ENCODE results near the gene KRT72.
"Not testable (repeated sequence)": the region's sequence is repeated elsewhere in the genome, so short reads cannot be mapped to it uniquely, and the experiment has no call there.

The KRT72 gene

DNA sequence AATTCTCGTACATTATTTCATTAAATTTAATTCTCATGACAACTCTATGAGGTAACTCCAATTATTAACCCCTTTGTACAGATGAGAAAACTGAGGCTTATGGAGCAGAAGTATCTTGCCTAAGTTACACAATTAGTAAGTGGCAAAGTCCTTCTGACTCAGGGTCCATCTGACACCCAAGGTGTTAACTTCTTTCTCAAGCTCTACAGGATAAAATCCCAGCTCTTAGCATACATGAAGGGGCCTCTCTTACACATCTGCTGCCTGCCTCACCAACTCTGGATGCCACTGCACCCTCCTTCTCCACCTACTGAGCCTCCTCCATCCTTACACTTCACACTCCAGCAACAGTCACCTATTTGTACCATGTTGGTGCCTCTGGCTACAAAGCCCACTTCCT is 4.3 kb upstream of the KRT72 start:
- no peak for DNase-seq

DNA sequence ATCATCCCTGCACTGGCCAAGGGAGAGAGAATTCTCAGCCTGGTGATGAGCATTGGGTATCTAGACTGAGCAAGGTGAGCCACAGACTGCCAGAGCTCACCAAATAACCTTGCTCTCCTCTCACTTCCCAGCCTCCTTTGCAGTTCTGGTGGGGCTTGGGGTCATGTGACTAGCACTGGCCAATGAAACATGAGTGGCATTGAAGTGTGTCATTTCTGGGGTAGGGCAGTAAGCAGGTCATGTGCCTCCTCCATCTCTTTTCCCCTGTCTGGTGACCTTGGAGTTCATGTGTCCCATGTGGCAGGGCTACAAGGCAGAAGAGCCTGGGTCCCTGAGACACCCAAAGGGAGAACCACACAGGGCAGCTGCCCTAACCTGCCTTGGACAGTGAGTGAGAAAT is 3.6 kb upstream of the KRT72 start:
- DNase-seq: no peak

DNA sequence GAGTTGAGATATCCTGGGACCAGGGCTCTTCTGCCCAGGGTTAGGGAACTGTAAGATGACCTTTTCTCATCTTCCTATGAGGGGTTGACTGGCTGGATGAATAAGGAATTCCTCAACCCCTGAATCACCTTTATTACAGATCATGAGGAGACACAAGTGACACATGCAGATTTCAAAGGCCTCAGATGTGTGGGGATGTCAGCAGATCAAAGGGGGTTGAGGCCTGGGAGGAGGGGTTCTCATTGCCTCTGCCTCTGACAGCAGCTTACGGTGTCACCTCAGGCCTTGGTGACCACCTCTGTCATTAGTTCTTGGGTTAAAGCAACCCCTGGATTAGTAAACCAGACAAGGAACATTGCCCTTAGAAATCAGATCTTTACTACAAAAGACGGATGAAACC is 2.1 kb upstream of the KRT72 start:
- no peak for DNase-seq

DNA sequence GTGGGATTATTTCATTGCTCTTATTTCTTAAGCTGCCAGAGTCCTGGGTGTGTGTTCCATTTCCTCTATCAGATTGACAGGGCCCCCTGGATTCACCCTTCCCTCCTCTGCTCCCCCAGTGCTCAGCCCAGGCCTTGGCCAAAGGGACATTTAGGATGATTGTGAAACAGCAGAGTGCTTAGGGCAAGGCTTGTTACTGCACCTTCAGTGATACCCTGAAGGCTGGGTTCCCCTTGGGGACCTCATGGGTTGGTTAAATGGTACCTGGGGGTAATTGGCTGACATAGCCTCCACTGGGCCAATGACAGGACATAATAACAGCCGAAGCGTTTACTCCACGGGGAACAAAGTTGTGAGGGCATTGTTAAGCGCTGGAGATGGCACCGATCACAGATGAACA is 1.3 kb upstream of the KRT72 start:
- no peak for DNase-seq

DNA sequence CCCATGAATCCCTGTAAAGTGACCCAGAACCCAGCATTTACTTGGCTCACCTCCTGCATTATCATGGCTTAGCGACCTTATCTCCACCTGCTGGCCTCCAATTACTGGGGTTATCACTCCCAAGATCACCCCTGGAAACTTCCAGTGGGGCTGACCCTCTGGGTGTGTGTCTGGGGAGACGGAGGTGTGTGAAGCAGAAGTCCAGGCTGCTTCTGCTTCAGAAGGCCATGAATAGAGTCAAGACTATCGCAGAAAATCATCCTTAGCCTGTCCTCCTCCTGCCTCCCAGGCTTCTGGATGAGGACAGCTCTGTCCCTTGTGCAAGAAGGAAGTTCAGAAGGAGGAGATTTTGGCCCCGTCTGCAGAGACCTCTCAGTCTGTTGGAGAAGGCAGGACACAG is 408 bp upstream of the KRT72 start:
- DNase-seq: no peak

DNA sequence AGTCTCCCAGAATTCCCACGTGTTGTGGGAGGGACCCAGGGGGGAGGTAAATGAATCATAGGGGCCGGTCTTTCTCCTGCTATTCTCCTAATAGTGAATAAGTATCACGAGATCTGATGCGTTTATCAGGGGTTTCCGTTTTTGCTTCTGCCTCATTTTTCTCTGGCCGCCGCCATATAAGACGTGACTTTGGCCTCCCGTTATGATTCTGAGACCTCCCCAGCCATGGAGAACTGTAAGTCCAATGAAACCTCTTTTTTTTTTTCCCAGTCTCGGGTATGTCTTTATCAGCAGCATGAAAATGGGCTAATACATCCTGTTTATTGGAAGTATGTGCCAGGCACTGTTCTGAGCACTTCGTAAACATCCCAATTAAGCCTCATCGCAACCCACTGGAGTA is 788 bp downstream of the KRT72 start:
- no peak for DNase-seq

DNA sequence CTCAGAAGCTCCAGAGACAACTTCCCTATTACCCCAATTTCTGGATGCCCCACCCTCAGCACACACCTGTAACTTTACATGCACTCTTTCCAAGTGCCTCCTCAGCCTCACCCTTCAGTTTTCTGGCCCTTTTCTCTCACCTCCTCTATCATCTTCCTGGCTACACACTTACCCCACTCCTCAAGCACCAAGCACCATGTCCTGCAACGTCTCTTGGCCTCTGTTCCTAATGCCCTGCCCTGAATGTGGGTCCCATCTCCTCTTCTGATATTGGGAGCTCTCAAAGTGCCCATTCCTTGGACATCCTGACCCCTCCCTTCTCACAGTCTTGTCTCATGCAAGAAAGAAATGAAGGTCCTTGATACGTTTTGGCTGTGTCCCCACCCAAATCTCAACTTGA is 1.2 kb downstream of the KRT72 start:
- no peak for DNase-seq

DNA sequence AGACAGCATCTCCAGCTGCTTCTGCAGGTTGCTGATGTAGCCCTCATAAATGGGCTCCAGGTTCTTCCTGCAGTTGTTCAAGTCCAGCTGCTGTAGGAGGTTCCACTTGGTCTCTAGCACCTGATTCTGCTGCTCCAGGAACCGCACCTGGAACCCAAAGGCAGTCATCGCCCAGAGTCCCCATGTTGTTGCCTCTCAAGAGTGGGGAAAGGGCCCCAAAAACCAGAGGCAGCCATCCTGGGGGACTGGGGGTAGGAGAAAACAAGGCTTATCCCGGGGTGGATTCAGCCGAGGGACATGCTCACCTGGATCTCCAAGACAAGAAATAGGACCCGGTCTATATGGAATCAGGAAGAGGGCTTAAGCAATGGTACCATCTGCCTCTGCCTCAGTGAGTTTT is 2.3 kb downstream of the KRT72 start:
- no peak for DNase-seq

DNA sequence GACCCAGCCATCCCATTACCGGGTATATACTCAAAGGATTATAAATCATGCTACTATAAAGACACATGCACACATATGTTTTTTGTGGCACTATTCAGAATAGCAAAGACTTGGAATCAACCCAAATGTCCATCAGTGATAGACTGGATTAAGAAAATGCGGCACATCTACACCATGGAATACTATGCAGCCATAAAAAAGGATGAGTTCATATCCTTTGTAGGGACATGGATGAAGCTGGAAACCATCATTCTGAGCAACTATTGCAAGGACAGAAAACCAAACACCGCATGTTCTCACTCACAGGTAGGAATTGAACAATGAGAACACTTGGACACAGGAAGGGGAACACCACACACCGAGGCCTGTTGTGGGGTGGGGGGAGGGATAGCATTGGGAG is 7.0 kb downstream of the KRT72 start:
- DNase-seq: not testable (repeated sequence)

DNA sequence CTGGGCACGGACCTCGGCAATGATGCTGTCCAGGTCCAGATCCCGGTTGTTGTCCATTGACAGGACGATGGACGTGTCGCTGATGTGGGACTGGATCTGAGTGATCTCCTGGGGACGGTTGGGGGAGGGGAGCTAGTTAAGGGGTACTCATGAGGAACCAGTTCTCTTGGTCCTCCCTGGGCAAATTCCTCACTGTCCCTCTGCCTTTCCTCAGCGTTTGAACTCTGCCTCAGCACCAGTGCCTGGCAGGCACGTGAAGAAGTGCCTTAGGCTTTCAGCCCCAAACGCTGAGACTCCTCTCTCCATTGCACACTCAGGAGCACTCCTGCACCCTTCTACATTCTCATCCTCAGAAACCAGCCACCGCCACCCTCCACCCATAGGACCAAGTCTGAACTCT is 9.7 kb downstream of the KRT72 start:
- DNase-seq: no peak

DNA sequence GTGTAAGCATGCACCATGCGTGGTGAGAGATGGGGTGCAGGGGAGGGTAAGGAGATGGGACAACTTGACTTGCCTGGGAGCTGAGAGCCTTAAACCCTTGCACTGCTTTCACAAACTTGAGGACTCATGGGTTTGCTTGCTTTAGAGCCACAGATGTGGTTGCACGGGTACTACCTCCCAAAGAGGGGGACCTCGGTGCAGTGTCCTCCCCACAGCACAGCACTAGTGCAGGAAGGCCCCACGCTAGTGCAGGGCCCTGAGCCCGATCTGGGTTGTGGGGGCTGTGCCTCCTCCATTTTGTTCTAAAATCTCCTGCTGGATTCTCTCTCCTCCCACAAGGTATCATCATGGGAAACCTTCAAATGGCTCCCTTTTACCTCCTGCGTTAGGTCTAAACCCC is 11.2 kb downstream of the KRT72 start:
- no peak for DNase-seq

DNA sequence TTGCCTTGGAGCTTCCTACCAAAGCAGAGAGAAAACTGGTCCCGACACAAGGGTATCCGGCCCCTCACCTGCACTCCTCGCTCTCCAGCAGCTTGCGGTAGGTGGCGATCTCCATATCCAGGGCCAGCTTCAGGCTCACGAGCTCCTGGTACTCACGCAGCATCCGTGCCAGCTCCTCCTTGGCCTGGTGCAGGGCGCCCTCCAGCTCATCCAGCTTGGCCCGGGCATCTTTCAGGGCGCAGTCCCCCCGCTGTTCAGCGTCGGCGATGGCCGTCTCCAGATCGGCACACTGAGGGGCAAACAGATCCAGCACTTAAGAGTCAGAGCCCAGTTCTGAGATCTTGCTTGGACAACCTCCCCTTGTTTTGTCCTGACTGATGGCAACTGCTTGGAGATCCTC is 13.7 kb downstream of the KRT72 start:
- DNase-seq: no peak

DNA sequence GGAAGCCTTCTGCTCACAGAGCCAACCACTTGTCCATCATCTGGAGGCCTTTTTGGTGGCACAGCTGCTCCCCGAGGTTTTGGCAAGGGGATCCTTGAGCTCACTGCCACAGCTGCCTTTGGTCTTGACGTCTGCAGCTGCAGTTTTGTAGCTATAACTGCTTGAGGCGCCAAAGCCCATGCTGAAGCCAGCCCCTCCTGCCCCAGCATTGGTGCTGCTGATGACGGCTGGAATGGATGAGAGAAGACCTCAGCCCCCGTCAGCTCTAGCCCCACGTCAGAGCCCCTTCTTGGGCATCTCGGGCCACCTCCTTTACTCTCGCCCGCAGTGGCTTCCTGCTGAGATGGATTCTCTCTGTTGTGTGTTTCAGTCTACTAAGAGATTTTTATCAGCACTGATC is 15.3 kb downstream of the KRT72 start:
- no peak for DNase-seq

DNA sequence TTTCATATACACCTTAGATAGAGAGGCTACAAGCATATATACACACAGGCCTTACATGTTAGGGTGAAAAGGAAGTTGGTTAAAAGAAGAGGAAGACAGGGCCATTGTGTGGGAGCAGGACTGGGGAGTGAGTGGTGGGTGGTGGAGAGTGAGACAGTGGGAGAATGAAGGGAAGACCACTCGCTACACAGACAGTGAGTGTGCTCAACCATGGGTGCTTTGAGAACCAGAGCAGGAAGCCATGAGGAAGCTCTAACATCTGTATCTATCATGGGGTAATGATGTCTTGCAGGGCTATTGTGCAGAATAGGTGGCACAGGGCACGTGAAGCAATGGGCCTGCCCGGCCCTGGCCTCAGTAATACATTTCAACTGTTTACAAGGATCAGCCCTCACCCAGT is 16.2 kb downstream of the KRT72 start:
- DNase-seq: no peak

DNA sequence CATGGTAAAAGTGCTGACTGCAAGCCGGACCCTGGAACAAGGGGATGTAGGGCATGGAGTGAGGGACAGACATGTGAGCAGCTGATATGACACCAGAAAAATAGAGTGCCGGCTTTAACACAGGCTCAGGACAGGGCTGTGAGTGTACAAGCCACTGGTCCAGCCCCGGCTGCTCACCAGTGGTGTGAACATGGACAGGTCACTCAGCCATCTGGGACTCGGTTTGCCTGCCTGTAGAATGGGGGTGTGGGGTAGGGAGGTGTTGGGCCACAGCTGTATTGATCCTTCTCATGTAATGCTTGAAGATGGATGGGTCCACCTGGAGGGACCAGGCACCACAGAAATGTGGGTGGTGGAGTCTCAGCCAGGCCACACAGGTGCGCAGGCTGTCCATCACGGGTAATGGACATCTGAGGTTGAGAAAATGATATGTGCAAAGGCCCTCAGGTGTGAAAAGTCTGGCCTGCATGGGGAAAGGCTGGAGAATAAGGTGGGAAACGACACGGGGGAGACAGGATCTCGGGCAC is 17.0 kb downstream of the KRT72 start:
- DNase-seq: no peak

DNA sequence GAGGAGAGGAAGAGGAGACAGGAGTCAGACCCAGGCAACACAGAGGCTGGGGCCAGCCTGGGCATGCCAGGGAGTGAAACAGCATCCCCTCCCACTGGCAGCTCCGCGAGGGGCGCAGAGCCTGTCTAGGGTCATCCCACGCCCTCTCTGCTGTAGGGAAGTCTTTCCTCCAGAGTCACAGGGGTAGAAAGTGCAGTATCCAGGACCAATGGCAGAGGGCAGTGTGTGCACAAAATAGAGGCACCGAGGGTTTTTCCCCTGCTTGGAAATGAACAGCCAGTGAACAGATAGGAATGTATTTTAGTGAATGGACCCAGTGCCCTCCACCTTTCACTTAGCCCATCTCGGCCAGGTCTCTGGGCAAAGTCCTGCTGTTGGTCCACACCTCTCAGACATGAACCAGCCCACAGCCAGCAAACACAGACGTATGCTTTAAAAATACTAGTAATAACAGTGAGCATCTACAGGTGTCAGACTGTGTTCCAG is 18.2 kb downstream of the KRT72 start:
- peak; percentile 85 for DNase-seq

DNA sequence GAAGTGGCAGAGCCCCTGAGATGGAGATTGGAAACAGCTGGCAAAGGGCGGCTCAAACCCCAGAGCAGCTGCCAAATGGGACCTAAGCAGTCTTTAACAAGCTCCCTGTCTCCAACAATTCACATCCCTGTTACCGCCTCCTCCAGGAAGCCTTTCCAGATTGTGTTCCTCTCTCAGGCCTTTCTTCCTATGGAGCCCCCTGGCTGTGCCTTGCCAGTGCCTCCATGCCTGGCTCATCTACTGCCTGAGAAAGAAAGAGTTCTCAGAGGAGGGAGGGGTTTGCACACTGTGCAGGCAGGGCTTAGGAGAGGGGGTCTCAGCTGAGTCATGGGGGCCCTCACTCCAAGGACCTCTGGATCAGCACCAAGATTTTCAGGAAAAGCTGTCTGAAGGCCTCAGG is 18.8 kb downstream of the KRT72 start:
- DNase-seq: no peak

DNA sequence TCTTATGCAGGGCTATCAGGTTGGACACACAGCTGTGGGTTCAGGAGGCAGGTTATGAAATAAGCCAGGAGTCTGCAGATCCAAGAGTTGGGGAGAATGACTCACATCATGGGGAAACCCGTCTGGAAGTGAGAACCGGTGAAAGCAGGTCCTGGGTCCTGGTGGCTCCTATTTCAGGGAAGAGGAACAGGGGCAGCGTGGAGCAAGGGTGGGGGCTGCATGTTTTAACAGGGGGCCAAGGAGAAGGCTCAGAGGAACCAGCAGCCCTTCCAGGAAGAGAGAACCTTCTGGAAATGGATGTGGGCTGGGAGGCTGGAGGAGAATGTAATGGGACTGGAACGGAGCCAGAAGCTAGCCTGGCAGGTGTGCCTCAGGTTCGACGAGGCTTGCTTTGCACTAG is 19.8 kb downstream of the KRT72 start:
- DNase-seq: peak; percentile 46

DNA sequence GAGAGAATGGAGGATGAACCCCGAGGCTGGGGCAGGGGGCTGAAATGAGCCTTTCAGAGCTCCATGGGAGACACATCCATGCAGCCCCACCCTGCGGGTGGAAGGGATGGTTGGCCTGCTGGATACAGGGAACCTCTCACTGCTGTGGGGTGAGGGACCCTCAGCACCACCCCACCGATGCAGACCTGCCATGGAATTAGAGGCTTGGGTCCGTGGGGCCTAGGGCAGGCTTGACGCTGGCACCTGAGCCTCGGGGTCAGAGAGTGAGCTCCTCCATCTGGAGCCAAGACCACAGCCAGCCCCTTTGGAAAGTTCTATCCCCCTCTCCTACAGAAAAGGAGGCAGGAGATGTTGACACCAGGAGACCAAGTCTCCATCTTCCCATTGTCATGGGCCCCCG is 20.2 kb downstream of the KRT72 start:
- no peak for DNase-seq

DNA sequence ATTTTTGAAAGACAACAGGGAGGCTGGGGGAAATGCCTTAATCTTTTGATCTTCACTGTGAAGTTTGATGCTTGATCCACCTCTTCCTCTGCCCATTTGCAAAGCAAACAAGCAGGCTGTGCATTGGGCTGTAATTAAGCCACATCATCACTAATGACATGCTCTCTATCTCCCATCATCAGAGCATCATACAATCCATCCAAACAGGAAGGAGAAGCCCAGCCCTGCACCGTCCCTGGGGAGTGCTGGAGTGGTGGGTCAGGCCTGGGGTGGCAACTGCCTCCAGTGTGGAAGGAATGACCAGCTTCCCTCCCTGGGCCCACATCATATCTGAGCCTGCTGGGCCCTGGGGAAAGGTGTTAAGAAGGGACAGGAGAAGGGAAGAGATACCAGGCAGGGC is 20.8 kb downstream of the KRT72 start:
- DNase-seq: no peak

DNA sequence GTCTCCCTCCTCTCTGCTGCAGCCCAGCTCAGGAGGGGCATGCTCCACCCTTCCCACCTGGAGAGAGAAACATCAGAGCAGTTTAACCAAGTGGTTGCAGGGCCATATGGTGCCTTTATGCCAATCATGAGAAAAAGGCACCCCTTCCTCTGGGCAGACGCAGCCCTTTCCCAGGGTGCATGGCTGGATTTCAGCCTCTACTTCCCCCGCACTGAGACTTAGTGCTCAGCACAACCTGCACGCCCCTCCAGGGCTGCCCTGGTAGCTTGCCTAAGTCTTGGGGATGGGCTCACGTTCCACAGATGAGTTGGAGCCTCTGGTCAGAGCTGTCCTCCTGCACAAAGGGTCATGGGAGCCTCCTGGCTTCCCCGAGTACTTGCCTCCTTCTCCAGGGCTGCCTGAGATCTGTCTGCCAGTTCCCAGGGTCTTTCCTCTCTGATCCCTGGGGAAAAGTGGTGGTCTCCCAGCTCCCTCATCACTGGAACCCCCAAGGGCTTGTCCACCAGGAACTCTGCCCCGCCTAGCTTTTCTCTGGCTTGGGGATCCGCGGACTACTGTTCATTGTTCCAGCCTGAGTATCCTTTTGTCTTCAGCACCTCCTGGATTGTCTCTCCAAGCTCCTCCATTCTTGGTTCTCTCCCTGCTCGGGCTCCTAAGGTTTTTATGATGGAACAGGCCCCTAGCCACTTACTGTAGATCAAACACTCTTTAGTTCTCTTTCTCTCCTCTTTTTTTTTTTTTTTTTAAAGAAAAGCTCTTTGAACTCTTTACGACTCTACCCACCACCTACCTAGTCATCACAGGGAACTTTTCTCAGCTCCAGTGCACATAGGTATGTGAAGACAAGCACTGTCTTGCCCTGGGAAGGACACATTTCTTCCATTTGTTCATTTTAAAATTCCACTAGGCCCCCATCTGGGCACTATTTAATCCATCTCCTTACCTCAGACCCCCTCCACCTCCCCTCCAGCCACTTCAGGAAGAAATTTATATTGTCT is 21.5 kb downstream of the KRT72 start:
- DNase-seq: no peak

DNA sequence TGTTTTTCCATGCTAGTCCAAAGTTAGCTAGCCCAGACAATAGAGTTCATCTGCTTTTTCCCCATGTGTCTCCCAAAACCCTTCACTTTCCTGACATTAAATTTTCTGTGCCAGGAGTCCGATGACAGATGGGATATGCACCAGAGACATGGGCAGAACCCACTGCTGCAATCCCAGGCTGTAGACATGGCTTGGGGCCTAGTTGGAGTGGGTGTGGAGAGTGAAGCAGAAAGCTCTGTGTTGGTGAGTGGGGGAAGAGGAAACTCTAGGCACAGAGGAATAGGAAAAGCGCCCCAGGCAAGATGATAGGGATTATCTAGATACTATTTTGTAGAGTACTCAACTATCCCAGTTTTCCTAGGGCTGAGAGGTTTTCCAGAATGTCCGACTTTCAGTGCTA is 22.8 kb downstream of the KRT72 start:
- no peak for DNase-seq

DNA sequence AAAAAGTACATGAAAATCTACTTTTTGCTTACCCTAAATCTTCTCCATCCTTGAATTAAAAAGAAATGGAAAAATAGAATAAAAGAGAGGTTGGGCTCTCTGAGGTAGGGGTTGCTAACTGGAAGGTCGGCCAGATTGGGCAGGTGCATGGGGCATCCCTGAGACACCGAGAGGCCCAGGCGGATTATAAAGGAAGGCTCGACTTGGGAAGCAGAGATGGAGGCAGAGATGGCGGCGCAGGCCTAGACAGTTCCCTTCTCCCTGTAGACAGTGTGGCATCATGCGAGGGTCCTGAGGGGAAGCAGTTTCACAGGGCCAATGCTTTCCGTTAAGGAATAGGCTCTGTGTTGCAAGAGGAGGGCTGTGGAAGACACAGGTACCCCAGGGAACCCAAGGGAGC is 23.9 kb downstream of the KRT72 start:
- no peak for DNase-seq

DNA sequence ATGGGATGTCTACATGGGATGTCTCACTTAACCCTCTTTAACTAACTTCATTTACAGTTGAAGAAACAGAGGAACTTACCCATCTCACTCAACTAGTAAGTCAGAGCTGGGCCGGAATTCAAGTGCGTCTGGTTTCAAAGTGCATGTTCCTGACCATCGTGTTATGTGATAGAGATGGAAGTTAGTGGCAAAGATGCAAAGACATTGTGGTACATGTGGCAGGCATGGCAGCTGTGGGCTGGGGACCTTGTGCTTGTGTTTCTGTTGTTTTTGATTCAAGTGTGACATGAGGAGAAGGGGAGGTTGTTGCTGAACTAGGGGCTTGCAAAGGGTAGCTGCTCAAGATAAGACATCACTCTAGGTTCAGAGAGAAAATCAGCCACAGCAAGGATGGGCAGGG is 25.3 kb downstream of the KRT72 start:
- DNase-seq: no peak

DNA sequence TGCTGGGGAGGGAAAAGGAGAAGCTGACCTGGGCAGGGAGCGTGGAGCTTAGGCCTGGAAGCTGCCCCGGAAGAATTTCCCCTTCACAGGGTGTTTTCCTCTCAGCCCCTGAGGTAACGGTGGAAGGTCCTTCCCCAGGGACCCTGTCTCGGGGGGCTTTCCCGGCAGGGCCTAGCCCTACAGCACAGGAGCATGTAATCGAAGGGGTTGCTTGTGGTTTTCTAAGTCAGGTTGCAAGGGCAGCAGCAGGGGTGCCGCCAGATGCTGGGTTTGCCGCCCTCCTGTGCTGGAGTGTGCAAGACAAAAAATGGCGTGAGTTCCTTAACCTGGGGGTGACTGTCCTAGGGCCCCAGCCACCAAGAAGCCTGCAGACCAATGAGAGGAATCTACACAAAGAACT is 26.0 kb downstream of the KRT72 start:
- DNase-seq: no peak

Measured in NCI-H2107 (cell line).